Breast epithelium (tissue), 4 donors: Measurements from ENCODE around the gene RBPMS2. TPM values are rescaled to one million over a fixed set of nuclear protein-coding genes. Genes with fewer than 3 reads are reported as not detected.

Experiments
- DNase-seq, 2 donors: peaks; one replicate each; pipeline ENCODE4 v3.0.0-alpha.2; 2019; ENCODE audit warnings: low spot score in 2 of 2
- H3K27ac ChIP-seq, 2 donors: fragments of 200-600 bp; sonication (generic) in 1 of 2; one replicate each; pipeline ENCODE4 v1.5.1; 2016 to 2019; ENCODE audit warnings: mild to moderate bottlenecking in 1 of 2
- H3K27me3 ChIP-seq, 2 donors: fragments of 200-600 bp; sonication (generic) in 1 of 2; one replicate each; pipeline versions ENCODE4 v1.5.1 to v1.6.0; 2017 to 2019; ENCODE audit warnings: control low read depth in 1 of 2, mild to moderate bottlenecking in 1 of 2
- H3K36me3 ChIP-seq: fragments of 200-600 bp; one replicate; pipeline ENCODE4 v1.5.1; 2019
- H3K4me1 ChIP-seq, 2 donors: fragments of 200-600 bp; sonication (generic); one replicate each; pipeline ENCODE4 v1.5.1; 2016 to 2019; ENCODE audit warnings: control low read depth in 1 of 2
- H3K4me3 ChIP-seq, 3 donors: fragments of 200-600 bp; sonication (generic); 1 replicate in 2 of 3; 2 replicates in 1 of 3; pipeline ENCODE4 v1.5.1; 2016 to 2019; ENCODE audit warnings: mild to moderate bottlenecking in 3 of 3, moderate library complexity in 2 of 3
- H3K9me3 ChIP-seq, 2 donors: fragments of 200-600 bp; sonication (generic) in 1 of 2; one replicate each; pipeline ENCODE4 v1.5.1; 2016 to 2019; ENCODE audit warnings: control low read depth in 1 of 2
- POLR2A ChIP-seq: fragments of 450-650 bp; IDR thresholded peaks from one replicate; pipeline ENCODE4 v1.6.1; 2016; ENCODE audit warnings: antibody characterized with exemption, mild to moderate bottlenecking, moderate library complexity
- POLR2AphosphoS5 ChIP-seq, 3 donors: sonication (generic); formaldehyde crosslinking; IDR thresholded peaks; one replicate each; pipeline ENCODE4 v1.6.1; 2017; ENCODE audit warnings: antibody characterized with exemption in 3 of 3
- intact Hi-C: fragments of 100-400 bp; cut with DNase I; formaldehyde crosslinking; loops from one replicate; pipeline ENCODE4 v1.15.1; 2023; ENCODE audit warnings: low total_unique reads
- total RNA-seq, 3 donors: library from RNA; depleted of rRNA; stranded (reverse); fragments of >200 nt; gene quantifications; one replicate each; pipeline ENCODE4 v1.1.0, GENCODE V29; 2016
- TF ChIP-seq, protein P1 (sequence below), 3 donors: fragments of 450-650 bp; IDR thresholded peaks; one replicate each; pipeline ENCODE4 v1.5.1; 2016 to 2017; ENCODE audit warnings: antibody characterized with exemption in 3 of 3, mild to moderate bottlenecking in 3 of 3, moderate library complexity in 3 of 3

RBPMS2 gene
- total RNA-seq, 3 donors from 2014 or later, result 0.66 to 1.9 TPM; not detected in 1

DNA sequence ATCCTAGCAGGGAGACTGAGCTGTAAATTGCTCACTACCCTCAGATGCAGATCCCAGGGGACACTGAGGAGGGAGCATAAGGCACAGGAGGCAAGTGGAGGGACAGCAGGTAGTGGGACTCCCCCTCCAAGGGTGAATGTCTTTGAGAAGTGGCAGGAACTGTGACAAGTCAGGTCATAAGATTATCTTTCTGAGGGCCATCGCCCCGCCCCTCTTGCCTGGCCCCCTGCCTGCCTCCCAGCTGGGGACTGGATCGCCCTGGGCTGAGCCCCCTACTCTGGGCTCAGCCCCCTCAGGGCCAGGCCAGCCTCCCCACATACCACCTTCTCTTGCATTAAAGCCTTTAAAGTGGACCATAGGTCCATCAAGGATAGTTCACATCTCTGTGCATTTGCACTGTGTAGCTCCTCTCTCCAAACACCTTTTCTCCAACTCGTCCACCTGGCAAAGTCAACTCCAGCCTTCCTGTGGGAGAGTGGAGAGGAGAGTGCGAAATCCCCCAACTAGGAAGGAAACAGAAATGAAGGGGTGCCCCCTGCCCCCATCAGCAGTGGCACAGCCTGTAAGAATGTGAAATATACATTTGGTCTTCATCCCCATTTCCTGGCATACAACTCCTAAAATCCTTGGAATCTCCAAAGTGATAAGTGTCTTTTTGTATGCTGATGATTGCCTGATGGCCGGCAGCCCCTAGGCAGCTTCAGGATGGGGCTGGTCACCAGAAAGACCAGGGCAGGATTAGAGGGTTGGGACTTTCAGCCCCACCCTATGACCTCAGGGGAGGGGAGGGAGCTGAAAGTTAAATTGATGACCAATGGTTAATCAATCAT, 35.3 kb upstream of the RBPMS2 start:
- TF ChIP-seq POLR2A (no peak), POLR2AphosphoS5 (IDR thresholded peaks at IDR 0.05) (no peak)
- TF ChIP-seq, protein P1, sequence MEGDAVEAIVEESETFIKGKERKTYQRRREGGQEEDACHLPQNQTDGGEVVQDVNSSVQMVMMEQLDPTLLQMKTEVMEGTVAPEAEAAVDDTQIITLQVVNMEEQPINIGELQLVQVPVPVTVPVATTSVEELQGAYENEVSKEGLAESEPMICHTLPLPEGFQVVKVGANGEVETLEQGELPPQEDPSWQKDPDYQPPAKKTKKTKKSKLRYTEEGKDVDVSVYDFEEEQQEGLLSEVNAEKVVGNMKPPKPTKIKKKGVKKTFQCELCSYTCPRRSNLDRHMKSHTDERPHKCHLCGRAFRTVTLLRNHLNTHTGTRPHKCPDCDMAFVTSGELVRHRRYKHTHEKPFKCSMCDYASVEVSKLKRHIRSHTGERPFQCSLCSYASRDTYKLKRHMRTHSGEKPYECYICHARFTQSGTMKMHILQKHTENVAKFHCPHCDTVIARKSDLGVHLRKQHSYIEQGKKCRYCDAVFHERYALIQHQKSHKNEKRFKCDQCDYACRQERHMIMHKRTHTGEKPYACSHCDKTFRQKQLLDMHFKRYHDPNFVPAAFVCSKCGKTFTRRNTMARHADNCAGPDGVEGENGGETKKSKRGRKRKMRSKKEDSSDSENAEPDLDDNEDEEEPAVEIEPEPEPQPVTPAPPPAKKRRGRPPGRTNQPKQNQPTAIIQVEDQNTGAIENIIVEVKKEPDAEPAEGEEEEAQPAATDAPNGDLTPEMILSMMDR (IDR thresholded peaks at IDR 0.05), result no peak
- Histone ChIP-seq H3K4me1 (no peaks in the 10 kb centered on the region), H3K27ac (peak overlapping the region in 1 of 2 donors; percentile 53), H3K27me3 (peaks cover 0 to 3% of the 10 kb centered on the region in 2 donors), H3K9me3 (no peaks in the 10 kb centered on the region), H3K36me3 (no peaks in the 10 kb centered on the region), H3K4me3 (no peak overlapping the region)
- no peak for DNase-seq
- intact Hi-C loops, result no loop called here

DNA sequence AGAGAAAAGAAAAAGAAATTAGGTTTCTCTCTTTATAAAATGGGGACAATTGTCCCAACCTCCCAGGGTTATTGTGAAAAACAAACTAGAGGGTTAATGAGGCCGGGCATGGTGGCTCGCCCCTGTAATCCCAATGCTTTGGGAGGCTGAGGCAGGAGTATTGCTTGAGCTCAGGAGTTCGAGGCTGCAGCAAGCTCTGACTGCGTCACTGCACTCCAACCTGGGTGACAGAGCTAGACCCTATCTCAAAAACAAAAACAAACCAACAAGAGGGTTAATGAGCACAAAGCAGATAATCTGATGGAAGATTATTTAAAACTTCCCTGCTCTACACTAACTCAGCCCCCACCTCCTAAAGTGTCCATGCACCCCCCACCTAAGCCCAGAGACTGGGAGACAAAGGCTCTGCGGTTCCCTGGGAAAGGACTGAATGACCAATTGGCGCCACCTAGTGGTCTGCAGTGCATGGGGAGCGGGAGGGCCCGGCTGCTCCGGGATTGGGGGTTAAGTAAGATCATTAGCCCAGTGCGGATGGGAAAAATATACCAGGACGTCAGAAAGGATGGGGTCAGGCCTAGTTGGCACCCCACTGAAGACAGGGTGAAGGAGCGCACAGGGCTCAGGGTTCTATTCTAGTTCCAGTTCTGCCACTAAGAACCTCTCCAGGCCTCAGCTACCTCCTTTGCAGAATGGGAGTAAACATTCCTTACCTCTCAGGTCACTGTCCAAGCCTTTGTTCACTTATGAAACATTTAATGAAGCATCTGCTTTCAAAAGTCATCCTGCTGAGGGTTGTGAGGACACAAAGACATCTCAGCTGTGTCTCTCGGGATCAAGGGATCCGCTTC, 34.5 kb upstream of the RBPMS2 start:
- no peak overlapping the region for H3K27ac ChIP-seq
- no peaks in the 10 kb centered on the region for H3K4me1 ChIP-seq

DNA sequence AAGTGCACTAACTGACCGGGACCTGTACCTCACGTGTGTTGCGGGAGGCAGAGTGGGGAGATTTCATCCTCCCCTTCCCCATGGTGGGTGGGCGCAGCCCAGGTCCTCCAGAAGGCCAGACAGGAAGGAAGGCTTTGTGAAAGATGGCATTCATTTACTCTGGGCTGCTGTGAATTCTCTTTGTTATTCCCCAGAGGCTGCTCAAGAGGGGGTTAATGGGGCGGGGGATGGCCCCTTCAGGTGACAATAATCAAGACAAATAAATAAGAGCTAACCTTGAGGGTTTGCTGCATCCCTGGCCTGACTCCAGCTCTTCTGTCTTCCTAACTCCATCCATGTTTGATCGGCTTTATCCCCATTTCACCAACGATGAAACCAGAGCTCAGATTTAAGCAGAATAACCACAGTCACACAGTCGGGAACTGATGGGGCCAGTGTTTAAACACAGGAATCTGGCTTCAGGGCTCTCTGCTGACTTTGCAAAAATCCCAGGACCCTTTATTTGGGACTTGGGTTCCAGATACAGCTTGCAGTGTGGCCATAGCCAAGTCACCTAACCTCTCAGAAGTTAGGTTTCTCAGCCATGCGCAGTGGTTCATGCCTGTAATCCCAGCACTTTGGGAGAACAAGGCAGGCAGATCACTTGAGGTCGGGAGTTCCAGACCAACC, 33.5 kb upstream of the RBPMS2 start:
- H3K4me3 ChIP-seq, result no peak overlapping the region

More for the DNA sequence above, 34.5 kb upstream of the RBPMS2 start:
- Histone ChIP-seq H3K27me3 (peaks cover 0 to 3% of the 10 kb centered on the region in 2 donors), H3K4me3 (no peak overlapping the region), H3K36me3 (no peaks in the 10 kb centered on the region), H3K9me3 (no peaks in the 10 kb centered on the region)
- intact Hi-C loops, result loop anchor here (5.0 kb wide), 1 partner anchor 53 kb away; no protein-coding TSS in a partner anchor
- TF ChIP-seq, protein P1 (IDR thresholded peaks at IDR 0.05), result peak; percentile 67 to 82 (median 79)
- no peak for TF ChIP-seq POLR2A
- peak; percentile 42 to 63 for DNase-seq

DNA sequence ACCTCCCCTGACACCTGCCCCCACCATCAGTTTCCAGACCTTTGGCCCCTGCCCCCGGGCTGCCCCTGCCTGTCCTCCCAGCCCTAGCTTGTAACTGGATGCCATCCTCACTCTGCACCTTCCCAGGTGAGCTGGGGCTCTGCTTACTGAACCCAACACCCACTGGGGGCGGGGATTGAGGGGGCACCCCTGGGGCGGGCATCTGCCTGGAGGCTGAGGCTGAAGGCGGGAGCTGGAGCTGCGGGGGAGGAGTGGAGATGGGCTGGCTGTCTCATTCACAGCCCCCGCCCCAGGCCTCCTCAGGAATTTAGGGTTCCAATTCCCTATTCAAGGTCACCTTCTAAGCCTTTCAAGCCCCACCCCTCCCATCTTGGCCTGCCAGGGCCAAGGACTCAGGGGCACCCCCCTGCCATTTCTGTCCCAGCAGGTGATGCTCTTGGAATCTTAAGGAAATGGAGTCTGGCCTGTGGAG, 32.4 kb upstream of the RBPMS2 start:
- Histone ChIP-seq H3K9me3 (no peaks in the 10 kb centered on the region), H3K27me3 (peaks cover 0 to 3% of the 10 kb centered on the region in 2 donors), H3K36me3 (no peaks in the 10 kb centered on the region), H3K4me1 (no peaks in the 10 kb centered on the region), H3K4me3 (no peak overlapping the region), H3K27ac (no peak overlapping the region)
- no peak for TF ChIP-seq POLR2A
- no peak for TF ChIP-seq POLR2AphosphoS5 (IDR thresholded peaks at IDR 0.05)
- TF ChIP-seq, protein P1 (IDR thresholded peaks at IDR 0.05), result no peak
- no peak for DNase-seq
- intact Hi-C loops, result loop anchor here (5.0 kb wide), 1 partner anchor 50 kb away; no protein-coding TSS in a partner anchor

More for the DNA sequence above, 33.5 kb upstream of the RBPMS2 start:
- DNase-seq, result no peak
- Histone ChIP-seq H3K9me3 (no peaks in the 10 kb centered on the region), H3K36me3 (no peaks in the 10 kb centered on the region), H3K27ac (no peak overlapping the region), H3K27me3 (peaks cover 0 to 3% of the 10 kb centered on the region in 2 donors), H3K4me1 (no peaks in the 10 kb centered on the region)
- intact Hi-C loops, result loop anchor here (5.0 kb wide), 1 partner anchor 52 kb away; no protein-coding TSS in a partner anchor
- no peak for TF ChIP-seq POLR2A
- TF ChIP-seq POLR2AphosphoS5 (IDR thresholded peaks at IDR 0.05), result no peak
- TF ChIP-seq, protein P1 (IDR thresholded peaks at IDR 0.05), result no peak
